ENCODE measurements around the gene NWD2. TPM values are rescaled to one million over a fixed set of nuclear protein-coding genes. Genes with fewer than 3 reads are reported as not detected.

The NWD2 gene
- total RNA-seq, 1 experiment from 2014 or later = not detected

DNA sequence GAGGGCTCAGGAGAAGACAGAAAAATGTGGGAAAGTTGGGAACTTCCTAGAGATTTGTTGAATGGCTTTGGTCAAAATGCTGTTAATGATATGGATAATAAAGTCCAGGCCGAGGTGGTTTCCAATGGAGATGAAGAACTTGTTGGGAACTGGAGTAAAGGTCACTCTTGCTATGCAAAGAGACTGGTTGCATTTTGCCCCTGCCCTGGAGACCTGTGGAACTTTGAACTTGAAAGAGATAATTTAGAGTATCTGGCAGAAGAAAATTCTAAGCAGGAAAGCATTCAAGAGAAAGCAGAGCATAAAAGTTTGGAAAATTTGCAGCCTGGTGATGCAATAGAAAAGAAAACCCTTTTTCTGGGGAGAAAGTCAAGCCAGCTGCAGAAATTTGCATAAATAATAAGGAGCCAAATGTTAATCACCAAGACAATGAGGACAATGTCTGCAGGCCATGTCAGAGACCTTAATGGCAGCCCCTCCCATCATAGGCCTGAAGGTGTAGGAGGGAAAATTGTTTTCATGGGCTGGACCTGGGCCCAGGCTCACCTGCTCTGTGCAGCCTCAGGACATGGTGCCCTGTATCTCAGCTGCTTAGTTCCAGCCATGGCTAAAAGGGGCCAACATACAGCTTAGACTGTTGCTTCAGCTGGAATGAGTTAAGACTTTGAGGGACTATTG lies 237.8 kb downstream of the NWD2 start:
- Histone ChIP-seq H4K8ac (replicated peaks; ENCODE audit: insufficient read length, low read depth, low read length) (no peak overlapping the region), H3K23me2 (ENCODE audit: insufficient read length, low read depth, low read length, poor library complexity, severe bottlenecking) (no peaks in the 10 kb centered on the region), H4K5ac (ENCODE audit: insufficient read length, low read depth, low read length) (no peak overlapping the region), H2BK12ac (ENCODE audit: insufficient read length, low read depth, low read length) (no peak overlapping the region), H3K27me3 (ENCODE audit: insufficient read depth, low read length) (no peaks in the 10 kb centered on the region), H2BK20ac (ENCODE audit: low read depth, low read length, poor library complexity, severe bottlenecking) (no peak overlapping the region), H4K91ac (ENCODE audit: insufficient read length, low read depth, low read length) (no peak overlapping the region), H3K9me3 (ENCODE audit: control insufficient read depth, low read depth, low read length) (no peaks in the 10 kb centered on the region), H2BK5ac (ENCODE audit: insufficient read length, low read length) (no peak overlapping the region), H2AFZ (ENCODE audit: low read length) (no peak overlapping the region), H2BK15ac (ENCODE audit: low read depth, low read length) (no peak overlapping the region), H3K4ac (ENCODE audit: low read depth, low read length) (no peak overlapping the region), H2AK5ac (ENCODE audit: insufficient read length, low read length) (no peak overlapping the region), H3T11ph (ENCODE audit: low read length) (no peak overlapping the region), H3K18ac (ENCODE audit: insufficient read length, low read depth, low read length) (no peak overlapping the region), H3K4me1 (ENCODE audit: insufficient read depth, low read length) (no peaks in the 10 kb centered on the region), H2BK120ac (ENCODE audit: low read depth, low read length, poor library complexity, severe bottlenecking) (no peak overlapping the region), H3K79me2 (ENCODE audit: insufficient read depth, low read length) (no peaks in the 10 kb centered on the region), H3K56ac (ENCODE audit: insufficient read length, low read depth, low read length) (no peak overlapping the region), H4K20me1 (ENCODE audit: control insufficient read depth, insufficient read depth, insufficient read length) (no peaks in the 10 kb centered on the region), H3K4me2 (ENCODE audit: insufficient read depth, insufficient read length, low read length) (no peak overlapping the region), H3K9ac (ENCODE audit: extremely low read depth, insufficient read length, low read length) (no peak overlapping the region), H3K27ac (ENCODE audit: insufficient read length, low read depth, low read length) (no peak overlapping the region), H3K23ac (ENCODE audit: insufficient read length, low read depth, low read length) (no peak overlapping the region), H3K14ac (ENCODE audit: insufficient read depth, low read length) (no peak overlapping the region), H3K79me1 (ENCODE audit: insufficient read depth, low read depth, low read length, poor library complexity, severe bottlenecking) (no peaks in the 10 kb centered on the region)
- H3K4me1 Mint-ChIP-seq = 0 out of 4 replicates have a peak, but pooled peaks cover 0 to 2% of the 10 kb centered on the region in 2 experiments
- DNase-seq = no peak
- WGBS (ENCODE audit: extremely low coverage, insufficient read length, low lambda C conversion rate) = no CpG with 5 or more reads among the region's 1 CpG
- H3K9me3 Mint-ChIP-seq = peaks cover 0 to 4% of the 10 kb centered on the region in 2 experiments; a peak in 3 of 5 replicates
- no peaks in the 10 kb centered on the region for H3K27me3 Mint-ChIP-seq (ENCODE audit: low read depth)
- TF ChIP-seq, protein P1, sequence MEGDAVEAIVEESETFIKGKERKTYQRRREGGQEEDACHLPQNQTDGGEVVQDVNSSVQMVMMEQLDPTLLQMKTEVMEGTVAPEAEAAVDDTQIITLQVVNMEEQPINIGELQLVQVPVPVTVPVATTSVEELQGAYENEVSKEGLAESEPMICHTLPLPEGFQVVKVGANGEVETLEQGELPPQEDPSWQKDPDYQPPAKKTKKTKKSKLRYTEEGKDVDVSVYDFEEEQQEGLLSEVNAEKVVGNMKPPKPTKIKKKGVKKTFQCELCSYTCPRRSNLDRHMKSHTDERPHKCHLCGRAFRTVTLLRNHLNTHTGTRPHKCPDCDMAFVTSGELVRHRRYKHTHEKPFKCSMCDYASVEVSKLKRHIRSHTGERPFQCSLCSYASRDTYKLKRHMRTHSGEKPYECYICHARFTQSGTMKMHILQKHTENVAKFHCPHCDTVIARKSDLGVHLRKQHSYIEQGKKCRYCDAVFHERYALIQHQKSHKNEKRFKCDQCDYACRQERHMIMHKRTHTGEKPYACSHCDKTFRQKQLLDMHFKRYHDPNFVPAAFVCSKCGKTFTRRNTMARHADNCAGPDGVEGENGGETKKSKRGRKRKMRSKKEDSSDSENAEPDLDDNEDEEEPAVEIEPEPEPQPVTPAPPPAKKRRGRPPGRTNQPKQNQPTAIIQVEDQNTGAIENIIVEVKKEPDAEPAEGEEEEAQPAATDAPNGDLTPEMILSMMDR (conservative IDR thresholded peaks at IDR 0.05) = no peak
- peaks cover 0 to 3% (median 0%) of the 10 kb centered on the region in 3 experiments; a peak in 2 of 7 replicates for H3K36me3 Mint-ChIP-seq (ENCODE audit: insufficient read depth in 1 of 3, low read depth in 3 of 3)
- H3K27ac Mint-ChIP-seq = no peak overlapping the region
- H3K4me3 Mint-ChIP-seq = no peak overlapping the region

All from H9 (cell line).